NCI-H146 treated with DMSO at 0.1 percent for 48 hours (cell line): Measurements from ENCODE around the gene ARL15.
"Not testable (repeated sequence)": the region's sequence is repeated elsewhere in the genome, so short reads cannot be mapped to it uniquely, and the experiment has no call there.

Experiments
- DNase-seq: peaks from one replicate; lab custom pipeline; 2025; ENCODE audit not compliant: unreplicated experiment; lab: John Stamatoyannopoulos, UW

ARL15 gene

GRCh38 chr5:53871050-53871449, 439.3 kb downstream of the ARL15 start:
- DNase-seq = no peak

GRCh38 chr5:53858700-53859456, 451.5 kb downstream of the ARL15 start:
- DNase-seq = no peak

- no peak for DNase-seq
Measured at GRCh38 chr5:53856506-53856905, 453.9 kb downstream of the ARL15 start.

GRCh38 chr5:53836851-53837430, 473.4 kb downstream of the ARL15 start:
- not testable (repeated sequence) for DNase-seq

- DNase-seq = no peak
Measured at GRCh38 chr5:53834500-53834899, 475.9 kb downstream of the ARL15 start.
